ENCODE results near the gene NUDT1. TPM values are rescaled to one million over a fixed set of nuclear protein-coding genes. Genes with fewer than 3 reads are reported as not detected.

Gene NUDT1
- total RNA-seq, 1 experiment from 2014 or later: 107 TPM

DNA sequence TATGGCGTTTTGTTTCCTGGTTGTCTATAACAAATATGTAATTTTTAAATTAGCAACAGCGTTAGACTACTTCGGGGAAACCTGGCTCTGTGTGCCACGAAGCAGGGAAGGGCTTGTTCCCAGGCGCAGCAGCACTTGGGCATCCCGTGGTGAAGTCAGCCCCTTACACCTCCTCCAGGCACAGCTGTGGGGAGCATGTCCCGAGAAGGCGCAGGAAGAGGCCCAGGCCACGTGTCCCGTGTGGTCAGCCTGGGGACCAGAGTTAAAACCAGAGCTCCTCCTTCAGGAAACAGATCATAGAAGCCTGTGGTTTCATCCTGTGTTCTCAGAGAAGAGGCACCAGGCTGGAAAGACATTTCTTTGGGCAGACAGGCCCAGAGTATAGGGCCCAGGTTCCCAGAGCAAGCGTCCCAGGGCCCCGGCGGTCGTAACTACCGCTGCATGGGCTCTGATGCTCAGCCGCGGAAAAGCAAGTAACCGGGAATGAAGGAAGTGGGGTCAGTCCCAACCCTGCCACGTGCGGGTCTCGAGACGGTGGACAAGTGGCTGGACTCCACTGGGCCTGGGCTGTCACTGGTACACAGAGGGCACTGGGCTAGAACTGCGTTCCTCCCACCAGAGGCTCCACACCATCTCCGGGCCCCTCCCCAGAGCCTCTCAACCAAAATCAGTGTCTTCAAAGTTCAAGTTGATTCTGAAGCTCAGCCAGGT, 7.1 kb downstream of the NUDT1 start:
- peak; percentile 98 for DNase-seq (ENCODE audit: low read depth)

DNA sequence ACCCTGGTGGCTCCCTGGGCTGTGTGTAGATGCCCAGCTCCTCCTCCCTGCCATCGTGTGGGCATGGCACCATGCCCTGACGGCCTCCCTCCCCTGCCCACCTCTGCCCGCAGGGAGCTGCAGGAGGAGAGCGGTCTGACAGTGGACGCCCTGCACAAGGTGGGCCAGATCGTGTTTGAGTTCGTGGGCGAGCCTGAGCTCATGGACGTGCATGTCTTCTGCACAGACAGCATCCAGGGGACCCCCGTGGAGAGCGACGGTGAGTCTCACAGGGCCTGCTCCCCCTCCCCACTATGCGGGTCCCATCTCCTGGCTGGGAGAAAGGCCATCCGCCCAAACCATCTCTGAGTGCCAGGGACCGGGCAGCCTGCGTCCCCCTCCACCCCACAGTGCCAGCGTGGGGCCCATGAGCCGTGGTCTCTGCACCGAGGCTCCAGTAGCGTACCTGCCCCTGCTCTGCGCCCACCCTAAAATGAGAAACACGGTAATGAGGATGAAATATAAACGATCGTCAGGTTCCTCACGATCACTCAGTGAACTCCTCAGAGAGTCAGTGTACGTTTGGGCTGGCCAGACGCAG, 7.8 kb downstream of the NUDT1 start:
- DNase-seq (ENCODE audit: low read depth): no peak

- DNase-seq (ENCODE audit: low read depth): no peak
These were observed 9.4 kb downstream of the NUDT1 start for GRCh38 chr7:2251381-2251780.

DNA sequence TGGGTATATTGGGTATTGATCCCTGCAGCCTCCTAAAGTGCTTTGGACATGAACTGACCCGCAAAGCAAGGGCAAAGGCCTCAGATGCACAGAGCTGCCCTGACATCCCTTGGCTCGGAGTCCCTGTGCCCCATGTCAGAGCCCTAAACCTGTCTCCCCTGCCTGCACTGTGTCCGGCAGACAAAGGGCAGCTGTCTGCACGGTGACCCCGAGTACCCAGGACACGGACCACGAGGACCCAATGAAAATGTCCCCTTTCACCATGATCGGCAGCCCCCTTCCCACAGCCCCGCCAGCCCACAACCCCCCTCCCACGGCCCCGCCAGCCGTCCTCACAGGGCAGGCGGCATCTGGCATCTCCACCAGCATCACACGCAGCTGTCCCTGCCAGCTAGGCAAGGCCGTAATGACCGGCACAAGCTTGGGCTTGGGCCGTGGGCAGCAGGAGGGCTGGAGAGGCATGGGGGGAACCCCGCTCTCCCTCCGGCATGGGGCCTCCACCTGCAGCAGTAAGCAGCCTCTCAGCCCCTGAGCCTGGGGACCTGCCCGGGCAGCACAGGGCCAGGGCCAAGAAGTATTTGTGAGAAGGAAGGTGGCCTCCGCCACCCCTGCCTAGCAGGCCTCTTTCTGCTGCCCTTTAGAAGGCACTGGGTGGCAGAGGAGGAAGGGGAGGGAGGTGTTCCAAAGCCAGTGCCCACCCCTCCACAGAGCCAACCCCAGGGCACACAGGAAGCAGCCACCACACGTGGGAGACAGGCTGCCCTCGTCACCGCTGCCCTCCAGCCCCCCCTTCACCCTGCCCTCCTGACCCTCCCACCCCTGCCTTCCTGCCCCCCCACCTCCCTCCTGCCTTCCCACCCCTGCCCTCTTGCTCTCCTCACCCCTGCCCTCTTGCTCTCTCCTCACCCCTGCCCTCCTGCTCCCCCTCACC, 10.1 kb downstream of the NUDT1 start:
- DNase-seq (ENCODE audit: low read depth): no peak

DNA sequence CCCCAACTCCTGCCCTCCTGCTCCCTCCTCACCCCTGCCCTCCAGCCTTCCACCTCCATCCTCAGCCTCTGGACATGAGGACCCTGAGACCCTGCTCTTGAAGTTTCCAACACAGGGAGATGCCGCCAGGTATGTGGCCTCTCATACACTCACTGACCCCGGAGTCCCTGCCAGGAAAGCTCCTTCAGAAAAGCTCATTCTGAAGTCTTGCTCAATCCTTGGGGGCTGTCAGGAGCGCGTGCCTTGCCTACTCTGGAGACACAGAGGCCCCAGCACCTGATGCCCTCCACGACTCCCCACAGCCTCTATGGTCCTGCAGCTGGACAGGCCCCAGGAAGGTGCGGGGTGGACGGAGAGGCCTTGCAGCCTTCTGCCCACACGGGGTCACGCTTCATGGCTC, 11.0 kb downstream of the NUDT1 start:
- no peak for DNase-seq (ENCODE audit: low read depth)

- no peak for DNase-seq (ENCODE audit: low read depth)
These were observed 11.7 kb downstream of the NUDT1 start for GRCh38 chr7:2253525-2254244.

GRCh38 chr7:2254429-2255144, 12.6 kb downstream of the NUDT1 start:
- no peak for DNase-seq (ENCODE audit: low read depth)

GRCh38 chr7:2255145-2256139, 13.4 kb downstream of the NUDT1 start:
- no peak for DNase-seq (ENCODE audit: low read depth)

- DNase-seq (ENCODE audit: low read depth): no peak
These were observed 14.4 kb downstream of the NUDT1 start for GRCh38 chr7:2256306-2257045.

DNA sequence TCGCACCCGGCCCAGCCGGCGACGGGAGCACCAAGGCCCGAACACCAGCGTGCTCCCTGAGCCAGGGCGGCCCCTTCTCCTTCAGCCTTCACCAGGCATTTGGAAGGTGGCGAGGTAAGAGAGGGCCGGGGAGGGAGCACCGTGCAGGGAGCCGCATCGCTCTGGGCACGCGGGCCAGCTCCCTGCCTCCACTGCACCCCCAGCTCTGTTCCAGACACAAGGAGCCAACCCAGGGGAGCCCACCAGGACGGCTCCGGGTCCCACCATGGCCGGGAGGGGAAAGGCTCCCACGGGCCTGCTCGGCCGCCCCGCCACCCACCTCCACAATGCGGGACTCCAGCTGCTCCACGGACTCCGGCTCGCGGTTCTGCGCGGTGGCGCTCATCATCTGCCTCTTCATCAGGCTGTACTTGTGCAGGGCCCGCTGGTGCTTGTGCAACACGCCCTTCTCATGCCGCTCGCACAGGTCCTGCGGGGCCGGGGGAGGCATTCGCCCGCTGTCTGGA, 15.1 kb downstream of the NUDT1 start:
- DNase-seq (ENCODE audit: low read depth): no peak

- DNase-seq (ENCODE audit: low read depth): no peak
These were observed 15.6 kb downstream of the NUDT1 start for GRCh38 chr7:2257651-2258050.

DNA sequence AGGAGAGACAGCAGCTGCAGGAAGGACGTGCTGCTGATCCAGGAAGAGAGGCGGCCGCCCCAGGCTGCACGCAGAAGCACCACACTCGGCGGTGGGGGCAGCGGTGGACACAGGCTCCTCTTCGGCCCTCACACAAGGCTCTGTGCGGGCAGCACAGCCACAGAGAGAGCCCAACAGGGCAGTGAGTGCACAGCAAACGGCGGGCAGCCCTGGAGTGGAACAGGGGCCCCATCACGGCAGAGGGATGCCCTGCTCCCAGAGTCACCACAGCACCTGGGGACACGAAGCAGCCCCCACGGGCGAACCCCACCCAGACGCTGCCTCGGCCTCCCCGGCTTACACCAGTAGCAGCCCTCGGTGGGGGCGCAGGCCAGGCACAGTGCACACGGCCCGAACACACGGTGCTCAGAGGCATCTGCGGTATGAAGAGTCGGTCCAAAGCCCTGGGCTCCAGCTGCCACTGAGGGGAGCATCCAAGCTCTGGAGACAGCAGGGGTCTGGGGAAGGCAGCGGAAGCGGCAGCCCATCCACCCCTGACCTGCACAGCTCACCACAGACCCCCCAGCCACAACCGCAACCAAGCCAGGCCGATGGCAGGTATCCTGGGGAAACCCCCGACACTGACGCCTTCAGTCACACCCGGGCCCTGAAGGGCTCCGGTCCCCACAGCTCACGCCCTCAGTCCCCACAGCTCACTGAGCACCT, 16.8 kb downstream of the NUDT1 start:
- no peak for DNase-seq (ENCODE audit: low read depth)

DNA sequence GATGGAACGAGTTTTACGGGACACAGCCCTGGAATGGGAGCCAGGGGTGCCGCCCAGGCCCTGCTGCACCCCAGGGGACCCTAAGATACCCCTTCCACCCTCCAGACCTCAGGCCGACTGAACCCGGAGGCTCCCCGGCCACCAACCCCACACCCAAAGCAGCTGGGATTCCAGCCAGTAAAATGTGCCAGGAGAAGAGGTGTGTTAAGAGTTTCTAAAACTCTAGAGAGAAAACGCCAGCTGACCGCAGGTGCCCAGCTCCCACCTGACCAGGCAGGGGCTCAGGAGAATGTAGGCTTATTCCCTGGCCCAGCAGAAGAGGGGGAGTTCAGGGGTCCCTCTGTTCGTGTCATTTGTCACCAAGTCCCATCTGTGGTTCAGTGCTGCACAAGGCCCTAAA, 17.5 kb downstream of the NUDT1 start:
- DNase-seq (ENCODE audit: low read depth): no peak

DNA sequence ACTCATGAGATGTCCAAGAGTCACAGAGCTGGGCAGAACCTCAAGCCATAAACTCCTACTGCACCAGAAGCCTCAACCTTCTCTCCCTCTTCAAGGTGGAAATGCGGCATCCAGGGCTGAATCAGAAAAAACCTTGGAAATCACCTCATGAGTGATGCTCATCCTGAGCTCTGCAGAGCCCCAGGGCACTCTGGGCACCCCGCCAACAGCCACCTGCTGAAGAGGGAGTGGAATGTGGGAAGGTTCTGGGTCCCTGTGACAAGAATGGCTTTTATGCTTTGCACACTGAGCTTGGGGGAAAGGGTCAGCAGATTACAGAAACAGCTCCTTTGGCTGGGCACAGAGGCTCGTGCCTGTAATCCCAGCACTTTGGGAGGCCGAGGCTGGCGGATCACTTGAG, 18.8 kb downstream of the NUDT1 start:
- no peak for DNase-seq (ENCODE audit: low read depth)

GRCh38 chr7:2261611-2262010, 19.6 kb downstream of the NUDT1 start:
- DNase-seq (ENCODE audit: low read depth): no peak

DNA sequence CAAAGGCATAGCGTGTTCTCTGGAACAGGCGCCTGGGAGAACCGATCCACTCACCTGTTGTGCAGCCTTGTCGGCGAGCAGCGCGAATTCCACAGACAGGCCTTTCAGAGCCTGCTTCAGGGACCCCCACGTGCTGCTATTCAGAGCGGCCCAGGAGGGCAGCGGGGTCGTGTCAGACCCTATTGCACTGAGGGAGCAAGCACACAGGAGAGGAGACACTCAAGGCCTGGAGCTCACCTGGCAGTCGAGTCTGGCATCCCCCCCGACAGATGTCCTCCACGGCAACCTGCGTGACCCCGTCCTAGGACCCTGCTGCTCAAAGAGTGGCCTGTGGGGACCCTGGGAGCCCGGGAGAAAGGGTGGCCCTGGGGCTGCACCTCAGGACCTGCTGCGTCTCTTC, 21.1 kb downstream of the NUDT1 start:
- no peak for DNase-seq (ENCODE audit: low read depth)

DNA sequence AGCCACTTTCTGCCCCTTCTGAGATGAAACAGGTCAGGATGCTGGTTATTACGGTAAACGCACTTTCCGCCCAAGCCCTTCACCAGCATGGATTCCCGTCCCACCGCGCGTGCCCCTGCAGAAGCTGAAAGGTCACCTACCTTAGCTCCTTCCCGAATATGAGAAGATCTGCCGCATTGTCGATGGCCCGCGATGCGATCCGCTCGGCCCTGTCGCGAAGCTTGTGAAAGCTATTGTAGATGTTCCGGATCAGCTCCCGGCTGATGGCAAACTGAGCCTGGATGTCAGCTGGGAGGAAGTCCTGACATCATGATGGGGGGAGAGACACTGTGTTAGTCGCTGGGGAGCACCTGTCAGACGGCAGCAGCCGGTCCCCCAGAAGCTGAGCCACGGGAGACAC, 22.1 kb downstream of the NUDT1 start:
- DNase-seq (ENCODE audit: low read depth): no peak

DNA sequence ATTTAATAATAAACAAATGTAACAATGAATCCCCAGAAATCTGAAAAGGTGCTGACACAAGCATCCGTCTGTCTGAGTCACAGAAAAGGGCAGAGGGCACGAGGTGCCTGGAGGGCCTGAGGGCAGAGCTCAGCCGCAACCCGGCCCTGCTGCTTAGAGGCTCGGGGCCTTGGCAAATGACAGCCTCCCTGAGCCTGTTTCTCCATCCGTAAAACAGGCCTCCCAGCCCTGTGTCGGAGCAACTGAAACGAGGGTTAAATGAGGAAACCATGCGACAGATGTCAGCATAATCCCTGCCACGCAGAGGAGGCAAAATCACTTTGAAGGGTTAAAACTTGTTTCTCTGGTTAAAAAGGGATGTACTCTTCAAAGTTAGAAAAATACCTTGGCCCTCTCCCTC, 24.9 kb downstream of the NUDT1 start:
- DNase-seq (ENCODE audit: low read depth): peak; percentile 16

All from LHCN-M2 (cell line).